Endodermal cell (in vitro differentiated cells): ENCODE data around the gene LRBA. TPM values are rescaled to one million over a fixed set of nuclear protein-coding genes. Genes with fewer than 3 reads are reported as not detected.
"Not testable (repeated sequence)": the region's sequence is repeated elsewhere in the genome, so short reads cannot be mapped to it uniquely, and the experiment has no call there.

Experiments
- DNase-seq: peaks from one replicate; pipeline ENCODE4 v3.0.0-alpha.2; 2017
- H3K27ac ChIP-seq: 2 replicates; pipeline ENCODE4 v1.5.1; 2013; ENCODE audit warnings: mild to moderate bottlenecking, low read depth, low read length, moderate library complexity
- H3K27me3 ChIP-seq: 2 replicates; pipeline ENCODE4 v1.6.1; 2013; ENCODE audit warnings: mild to moderate bottlenecking, low read length, moderate library complexity; ENCODE audit not compliant: insufficient read depth, control insufficient read depth, poor library complexity, severe bottlenecking
- H3K36me3 ChIP-seq: 2 replicates; pipeline ENCODE4 v1.7.0; 2013; ENCODE audit warnings: mild to moderate bottlenecking, low read length, moderate library complexity; ENCODE audit not compliant: control insufficient read depth, insufficient read depth
- H3K4me1 ChIP-seq: one replicate; pipeline ENCODE4 v1.7.0; 2013; ENCODE audit warnings: low read length; ENCODE audit not compliant: control insufficient read depth, insufficient read depth
- H3K4me3 ChIP-seq: 2 replicates; pipeline ENCODE4 v1.5.1; 2013; ENCODE audit warnings: mild to moderate bottlenecking, low read length, moderate library complexity
- H3K9ac ChIP-seq: 2 replicates; pipeline ENCODE4 v1.6.1; 2013; ENCODE audit warnings: mild to moderate bottlenecking, low read length, moderate library complexity; ENCODE audit not compliant: poor library complexity, severe bottlenecking; ENCODE audit errors: extremely low read depth
- H3K9me3 ChIP-seq: 2 replicates; pipeline ENCODE4 v1.6.1; 2013; ENCODE audit warnings: mild to moderate bottlenecking, low read length, moderate library complexity; ENCODE audit not compliant: control insufficient read depth
- H3K27ac Mint-ChIP-seq: 2 replicates; pipeline ENCODE4 v1.8.0; 2020; ENCODE audit warnings: mixed read lengths
- H3K27me3 Mint-ChIP-seq: 2 replicates; pipeline ENCODE4 v1.8.0; 2021; ENCODE audit warnings: mild to moderate bottlenecking, mixed read lengths; ENCODE audit not compliant: insufficient read depth
- H3K36me3 Mint-ChIP-seq: 2 replicates; pipeline ENCODE4 v1.8.0; 2020; ENCODE audit warnings: low read depth, mixed read lengths
- H3K4me1 Mint-ChIP-seq: 2 replicates; pipeline ENCODE4 v1.8.0; 2020; ENCODE audit warnings: mixed read lengths
- H3K4me3 Mint-ChIP-seq: 2 replicates; pipeline ENCODE4 v1.8.0; 2020; ENCODE audit warnings: mild to moderate bottlenecking, moderate library complexity, mixed read lengths
- H3K9me3 Mint-ChIP-seq: 2 replicates; pipeline ENCODE4 v1.8.0; 2020; ENCODE audit warnings: mild to moderate bottlenecking, mixed read lengths
- WGBS, 2 experiments: methylation state at CpG; one replicate each; pipeline versions ENCODE4 v1.1.5 to v1.1.7; 2013; ENCODE audit warnings: missing lambda C conversion rate in 2 of 2, mixed read lengths in 1 of 2; ENCODE audit not compliant: insufficient coverage in 1 of 2, insufficient read length in 1 of 2; 5-methylcytosine and 5-hydroxymethylcytosine counted together
- total RNA-seq, 2 donors: library from RNA; stranded (reverse); fragmentation: NEBNext Ultra II Directional in 1 of 2; extraction: Animal tissue kit (Norgen Biotek cat#: 25700) in 1 of 2; gene quantifications; 2 replicates in 1 of 2; 3 replicates in 1 of 2; pipeline ENCODE4 v1.2.1, GENCODE V29; 2021
- TF ChIP-seq, protein P1 (sequence below): fragments of 200-600 bp; sonication (generic); conservative IDR thresholded peaks from 2 replicates; pipeline ENCODE4 v1.5.0; 2021; ENCODE audit warnings: antibody characterized with exemption, mild to moderate bottlenecking

LRBA gene
- total RNA-seq, 2 donors from 2014 or later: 77.3 to 95.9 TPM

DNA sequence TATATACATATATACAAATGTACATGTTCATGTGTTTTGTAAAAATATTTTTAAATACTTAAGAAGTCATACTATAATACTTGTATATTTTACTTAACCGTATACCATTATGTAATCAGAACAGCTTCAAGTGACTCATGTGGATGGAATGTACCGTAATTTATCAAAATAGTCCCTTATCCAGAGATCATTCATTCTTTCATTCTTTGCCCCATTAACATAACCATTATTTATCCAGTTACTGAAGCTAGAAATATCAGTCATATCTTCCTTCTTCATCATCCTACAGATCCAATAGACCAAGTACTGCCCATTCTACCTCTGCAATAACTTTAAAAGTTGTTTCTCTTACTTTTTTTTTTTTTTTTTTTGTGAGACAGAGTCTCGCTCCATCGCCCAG lies 268.9 kb downstream of the LRBA start:
- Histone ChIP-seq H3K27me3 (no peaks in the 10 kb centered on the region), H3K9ac (no peak overlapping the region), H3K4me3 (no peak overlapping the region), H3K27ac (no peak overlapping the region), H3K4me1 (no peaks in the 10 kb centered on the region), H3K36me3 (no peaks in the 10 kb centered on the region), H3K9me3 (peaks cover 4% of the 10 kb centered on the region)
- no peaks in the 10 kb centered on the region for H3K9me3 Mint-ChIP-seq
- no peaks in the 10 kb centered on the region for H3K27me3 Mint-ChIP-seq
- H3K27ac Mint-ChIP-seq: no peak overlapping the region
- TF ChIP-seq, protein P1, sequence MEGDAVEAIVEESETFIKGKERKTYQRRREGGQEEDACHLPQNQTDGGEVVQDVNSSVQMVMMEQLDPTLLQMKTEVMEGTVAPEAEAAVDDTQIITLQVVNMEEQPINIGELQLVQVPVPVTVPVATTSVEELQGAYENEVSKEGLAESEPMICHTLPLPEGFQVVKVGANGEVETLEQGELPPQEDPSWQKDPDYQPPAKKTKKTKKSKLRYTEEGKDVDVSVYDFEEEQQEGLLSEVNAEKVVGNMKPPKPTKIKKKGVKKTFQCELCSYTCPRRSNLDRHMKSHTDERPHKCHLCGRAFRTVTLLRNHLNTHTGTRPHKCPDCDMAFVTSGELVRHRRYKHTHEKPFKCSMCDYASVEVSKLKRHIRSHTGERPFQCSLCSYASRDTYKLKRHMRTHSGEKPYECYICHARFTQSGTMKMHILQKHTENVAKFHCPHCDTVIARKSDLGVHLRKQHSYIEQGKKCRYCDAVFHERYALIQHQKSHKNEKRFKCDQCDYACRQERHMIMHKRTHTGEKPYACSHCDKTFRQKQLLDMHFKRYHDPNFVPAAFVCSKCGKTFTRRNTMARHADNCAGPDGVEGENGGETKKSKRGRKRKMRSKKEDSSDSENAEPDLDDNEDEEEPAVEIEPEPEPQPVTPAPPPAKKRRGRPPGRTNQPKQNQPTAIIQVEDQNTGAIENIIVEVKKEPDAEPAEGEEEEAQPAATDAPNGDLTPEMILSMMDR: no peak
- no peaks in the 10 kb centered on the region for H3K4me1 Mint-ChIP-seq
- DNase-seq: no peak
- peaks cover 1% of the 10 kb centered on the region for H3K36me3 Mint-ChIP-seq
- 94 to 97% methylated on average over 4 of the region's 4 CpGs for WGBS, 2 experiments
- no peak overlapping the region for H3K4me3 Mint-ChIP-seq

DNA sequence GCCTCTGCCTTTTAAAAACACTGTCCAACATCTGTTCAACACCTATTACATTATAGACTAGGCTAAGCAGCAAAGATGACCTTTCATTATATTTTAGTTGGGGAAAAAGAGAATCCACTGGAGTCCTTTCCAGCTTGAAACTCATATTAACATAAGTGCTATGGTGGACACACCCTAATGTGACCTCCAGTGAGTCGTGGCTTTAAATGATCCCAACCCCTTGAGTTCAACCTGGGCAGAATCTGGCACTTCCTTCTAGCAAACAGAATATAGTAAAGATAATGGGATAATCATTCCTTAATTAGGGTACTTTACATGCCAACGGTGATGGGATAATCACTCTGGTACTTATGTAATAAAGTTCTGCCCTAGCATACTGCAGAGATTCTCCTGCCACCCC lies 270.5 kb downstream of the LRBA start:
- no peak for DNase-seq
- TF ChIP-seq, protein P1: no peak
- Mint-ChIP-seq H3K36me3 (peaks cover 10% of the 10 kb centered on the region), H3K27me3 (no peaks in the 10 kb centered on the region), H3K27ac (no peak overlapping the region), H3K4me3 (no peak overlapping the region), H3K9me3 (peaks cover 3% of the 10 kb centered on the region), H3K4me1 (no peaks in the 10 kb centered on the region)
- Histone ChIP-seq H3K27ac (no peak overlapping the region), H3K9me3 (peaks cover 11% of the 10 kb centered on the region), H3K9ac (no peak overlapping the region), H3K4me3 (no peak overlapping the region), H3K36me3 (no peaks in the 10 kb centered on the region), H3K4me1 (no peaks in the 10 kb centered on the region), H3K27me3 (no peaks in the 10 kb centered on the region)
- whole genome bisulfite sequencing, 2 experiments: 91 to 100% methylated on average over 1 to 2 of the region's 2 CpGs

DNA sequence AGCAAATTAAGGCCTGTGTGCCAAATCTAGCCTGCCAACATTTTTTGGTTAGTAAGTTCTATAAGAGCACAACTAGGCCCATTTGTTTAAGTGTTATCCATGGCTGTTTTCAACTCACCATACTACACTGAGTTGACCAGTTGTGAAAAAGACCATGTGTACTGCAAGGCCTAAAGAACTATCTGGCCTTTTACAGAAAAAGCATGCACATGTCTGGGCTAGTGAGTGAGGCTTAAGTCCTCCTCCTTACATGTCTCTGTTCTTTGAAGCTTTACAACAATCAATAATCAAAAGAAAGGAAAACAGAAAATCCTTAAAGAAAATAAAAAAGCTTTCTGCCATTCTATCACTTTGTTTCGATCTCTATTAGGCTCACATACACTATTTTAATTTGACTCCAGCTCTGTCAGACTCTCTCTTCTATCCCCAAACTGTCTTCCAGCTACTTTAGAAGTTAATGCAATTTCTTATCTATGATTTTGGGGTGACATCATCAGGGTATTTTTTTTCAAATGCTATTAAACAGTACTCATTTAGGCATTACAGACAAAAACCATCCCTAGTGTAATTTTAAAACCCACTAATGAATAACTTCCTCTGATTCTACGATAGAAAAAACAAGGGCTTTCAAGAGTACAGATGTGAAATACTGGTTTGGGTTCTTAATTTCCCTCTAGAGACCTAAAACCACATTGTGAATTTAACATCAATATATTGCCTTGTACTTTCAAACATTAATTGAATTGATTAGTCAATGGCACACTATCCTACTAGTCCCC lies 271.3 kb downstream of the LRBA start:
- TF ChIP-seq, protein P1: no peak
- H3K4me3 ChIP-seq: no peak overlapping the region
- Mint-ChIP-seq H3K9me3 (peaks cover 3% of the 10 kb centered on the region), H3K36me3 (peaks cover 10% of the 10 kb centered on the region), H3K27me3 (no peaks in the 10 kb centered on the region), H3K4me1 (no peaks in the 10 kb centered on the region), H3K27ac (no peak overlapping the region), H3K4me3 (no peak overlapping the region)
- no peak overlapping the region for H3K27ac ChIP-seq
- H3K4me1 ChIP-seq: no peaks in the 10 kb centered on the region
- peaks cover 11% of the 10 kb centered on the region for H3K9me3 ChIP-seq
- 93 to 98% methylated on average over 2 of the region's 2 CpGs for WGBS, 2 experiments
- H3K9ac ChIP-seq: no peak overlapping the region
- H3K36me3 ChIP-seq: no peaks in the 10 kb centered on the region
- H3K27me3 ChIP-seq: no peaks in the 10 kb centered on the region
- DNase-seq: no peak

DNA sequence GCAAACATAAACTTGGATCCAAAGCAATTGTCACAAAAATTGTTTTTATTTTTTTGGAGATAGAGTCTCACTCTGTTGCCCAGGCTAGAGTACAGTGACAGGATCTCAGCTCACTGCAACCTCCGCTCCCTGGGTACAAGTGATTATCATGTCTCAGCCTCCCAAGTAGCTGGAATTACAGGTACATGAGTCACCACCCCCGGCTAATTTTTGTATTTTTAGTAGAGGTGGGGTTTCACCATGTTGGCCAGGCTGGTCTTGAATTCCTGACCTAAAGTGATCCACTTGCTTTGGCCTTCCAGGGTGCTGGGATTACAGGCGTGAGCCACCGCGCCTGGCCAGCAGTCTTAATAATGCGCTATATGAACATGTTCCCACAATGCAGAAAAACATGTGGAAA lies 272.2 kb downstream of the LRBA start:
- H3K36me3 Mint-ChIP-seq: peaks cover 10% of the 10 kb centered on the region
- not testable (repeated sequence) for DNase-seq, H3K36me3 ChIP-seq, H3K27ac ChIP-seq, H3K27me3 ChIP-seq, H3K9me3 Mint-ChIP-seq, H3K27me3 Mint-ChIP-seq, H3K27ac Mint-ChIP-seq, H3K4me3 Mint-ChIP-seq, H3K9ac ChIP-seq, H3K4me3 ChIP-seq, H3K4me1 Mint-ChIP-seq, H3K4me1 ChIP-seq
- WGBS, 2 experiments: 52 to 75% methylated on average over 3 to 6 of the region's 6 CpGs
- peaks cover 11% of the 10 kb centered on the region for H3K9me3 ChIP-seq
